DND-41 (cell line): ENCODE data around the gene CCDC154.

ENCODE experiments used
- EZH2 ChIP-seq: IDR thresholded peaks from 3 replicates; pipeline ENCODE4 v1.6.1; 2012; ENCODE audit warnings: borderline replicate concordance, low read depth, mild to moderate bottlenecking, moderate library complexity, low read length, inconsistent platforms; ENCODE audit not compliant: severe bottlenecking
- TF ChIP-seq, protein P1 (sequence below): IDR thresholded peaks from 2 replicates; pipeline ENCODE4 v1.5.1; 2012; ENCODE audit warnings: borderline replicate concordance, low read length, moderate library complexity, mild to moderate bottlenecking; ENCODE audit not compliant: poor library complexity, severe bottlenecking; ENCODE audit errors: extremely low read depth

GRCh38 chr16:1392826-1393225 lies 51.5 kb downstream of the CCDC154 start:
- TF ChIP-seq, protein P1, sequence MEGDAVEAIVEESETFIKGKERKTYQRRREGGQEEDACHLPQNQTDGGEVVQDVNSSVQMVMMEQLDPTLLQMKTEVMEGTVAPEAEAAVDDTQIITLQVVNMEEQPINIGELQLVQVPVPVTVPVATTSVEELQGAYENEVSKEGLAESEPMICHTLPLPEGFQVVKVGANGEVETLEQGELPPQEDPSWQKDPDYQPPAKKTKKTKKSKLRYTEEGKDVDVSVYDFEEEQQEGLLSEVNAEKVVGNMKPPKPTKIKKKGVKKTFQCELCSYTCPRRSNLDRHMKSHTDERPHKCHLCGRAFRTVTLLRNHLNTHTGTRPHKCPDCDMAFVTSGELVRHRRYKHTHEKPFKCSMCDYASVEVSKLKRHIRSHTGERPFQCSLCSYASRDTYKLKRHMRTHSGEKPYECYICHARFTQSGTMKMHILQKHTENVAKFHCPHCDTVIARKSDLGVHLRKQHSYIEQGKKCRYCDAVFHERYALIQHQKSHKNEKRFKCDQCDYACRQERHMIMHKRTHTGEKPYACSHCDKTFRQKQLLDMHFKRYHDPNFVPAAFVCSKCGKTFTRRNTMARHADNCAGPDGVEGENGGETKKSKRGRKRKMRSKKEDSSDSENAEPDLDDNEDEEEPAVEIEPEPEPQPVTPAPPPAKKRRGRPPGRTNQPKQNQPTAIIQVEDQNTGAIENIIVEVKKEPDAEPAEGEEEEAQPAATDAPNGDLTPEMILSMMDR, result no peak
- no peak for TF ChIP-seq EZH2
